Panc1 (cell line): Measurements from ENCODE around the gene NBL1.

Experiments used
- CTCF ChIP-seq: fragments of 450-650 bp; IDR thresholded peaks from 2 replicates; pipeline ENCODE4 v1.5.1; 2017; ENCODE audit warnings: mild to moderate bottlenecking
- POLR2AphosphoS5 ChIP-seq: IDR thresholded peaks from 2 replicates; pipeline ENCODE4 v1.6.1; 2012; ENCODE audit warnings: mild to moderate bottlenecking, low read depth, low read length, moderate library complexity

DNA sequence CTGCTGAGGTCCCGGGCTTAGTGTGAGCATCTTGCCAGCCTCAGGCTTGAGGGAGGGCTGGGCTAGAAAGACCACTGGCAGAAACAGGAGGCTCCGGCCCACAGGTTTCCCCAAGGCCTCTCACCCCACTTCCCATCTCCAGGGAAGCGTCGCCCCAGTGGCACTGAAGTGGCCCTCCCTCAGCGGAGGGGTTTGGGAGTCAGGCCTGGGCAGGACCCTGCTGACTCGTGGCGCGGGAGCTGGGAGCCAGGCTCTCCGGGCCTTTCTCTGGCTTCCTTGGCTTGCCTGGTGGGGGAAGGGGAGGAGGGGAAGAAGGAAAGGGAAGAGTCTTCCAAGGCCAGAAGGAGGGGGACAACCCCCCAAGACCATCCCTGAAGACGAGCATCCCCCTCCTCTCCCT, 13.4 kb downstream of the NBL1 start:
- TF ChIP-seq CTCF (no peak), POLR2AphosphoS5 (no peak)
